NCI-H345 treated with DMSO at 0.1 percent for 48 hours (cell line): ENCODE results near the gene UXS1.
A peak's percentile ranks its signal among the peaks of the same experiment; 100 is the strongest.

ENCODE experiments used
- DNase-seq: peaks from one replicate; lab custom pipeline; 2025; ENCODE audit not compliant: unreplicated experiment; lab: John Stamatoyannopoulos, UW

UXS1 gene

DNA sequence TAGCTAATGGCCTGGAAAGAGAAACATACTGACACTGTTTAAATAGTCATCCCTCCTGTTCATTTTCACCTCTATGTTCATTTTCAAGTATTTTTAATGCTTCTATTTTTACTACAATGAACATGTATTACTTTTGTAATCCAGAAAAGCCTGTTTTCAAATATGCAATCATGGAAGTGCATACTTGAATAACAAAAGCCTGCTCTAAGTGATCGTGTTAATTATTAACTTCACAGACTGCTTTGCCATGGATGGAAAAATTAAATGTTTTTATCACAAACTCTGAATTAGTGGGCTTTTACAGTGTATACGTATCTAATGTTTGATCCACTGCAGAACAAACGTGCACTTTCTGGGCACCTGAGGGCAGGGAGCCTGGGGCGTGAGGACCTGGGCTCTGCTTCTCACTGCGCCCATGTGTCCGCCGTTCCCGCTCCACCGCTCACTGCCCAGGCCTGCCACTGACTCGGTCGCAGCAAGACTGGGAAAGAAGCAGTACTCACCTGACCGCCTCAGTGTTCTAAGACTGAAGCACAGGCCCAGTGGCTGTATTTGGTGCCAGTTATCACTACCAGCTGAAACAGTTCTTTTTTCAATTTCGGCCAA lies 80.6 kb downstream of the UXS1 start:
- DNase-seq: no peak

DNA sequence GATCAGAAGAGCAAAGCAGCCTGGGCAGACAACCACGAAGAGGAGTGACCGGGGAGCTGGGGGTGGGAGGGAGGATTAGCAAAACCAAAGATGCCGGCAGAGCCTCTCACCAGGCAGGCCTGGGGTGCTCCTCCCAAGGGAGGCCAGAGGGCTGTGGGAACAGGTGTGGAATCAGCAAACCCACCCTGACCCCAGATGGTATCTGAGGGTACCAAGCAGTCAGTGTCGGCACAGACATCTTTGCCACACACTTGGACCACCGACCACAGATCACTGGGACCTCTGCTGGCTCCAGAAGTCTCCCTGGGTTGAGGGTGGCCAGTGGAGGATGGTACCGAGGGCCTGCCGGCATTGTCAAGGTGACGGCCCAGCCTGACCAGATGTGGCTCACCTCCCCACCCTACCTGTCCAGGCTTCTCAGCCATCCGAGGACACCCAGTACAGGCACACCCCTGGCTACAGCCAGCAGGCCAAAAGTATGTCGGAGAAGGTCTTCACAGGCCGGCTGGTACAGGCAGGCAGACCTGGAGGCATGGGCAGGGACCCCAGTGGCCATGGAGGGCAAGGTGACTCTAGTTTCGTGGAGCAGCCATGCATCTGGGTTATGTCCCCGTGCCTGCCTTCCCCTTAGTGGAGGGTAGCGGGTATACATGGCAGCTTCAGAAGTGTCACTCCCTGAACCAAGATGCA lies 82.1 kb downstream of the UXS1 start:
- no peak for DNase-seq

DNA sequence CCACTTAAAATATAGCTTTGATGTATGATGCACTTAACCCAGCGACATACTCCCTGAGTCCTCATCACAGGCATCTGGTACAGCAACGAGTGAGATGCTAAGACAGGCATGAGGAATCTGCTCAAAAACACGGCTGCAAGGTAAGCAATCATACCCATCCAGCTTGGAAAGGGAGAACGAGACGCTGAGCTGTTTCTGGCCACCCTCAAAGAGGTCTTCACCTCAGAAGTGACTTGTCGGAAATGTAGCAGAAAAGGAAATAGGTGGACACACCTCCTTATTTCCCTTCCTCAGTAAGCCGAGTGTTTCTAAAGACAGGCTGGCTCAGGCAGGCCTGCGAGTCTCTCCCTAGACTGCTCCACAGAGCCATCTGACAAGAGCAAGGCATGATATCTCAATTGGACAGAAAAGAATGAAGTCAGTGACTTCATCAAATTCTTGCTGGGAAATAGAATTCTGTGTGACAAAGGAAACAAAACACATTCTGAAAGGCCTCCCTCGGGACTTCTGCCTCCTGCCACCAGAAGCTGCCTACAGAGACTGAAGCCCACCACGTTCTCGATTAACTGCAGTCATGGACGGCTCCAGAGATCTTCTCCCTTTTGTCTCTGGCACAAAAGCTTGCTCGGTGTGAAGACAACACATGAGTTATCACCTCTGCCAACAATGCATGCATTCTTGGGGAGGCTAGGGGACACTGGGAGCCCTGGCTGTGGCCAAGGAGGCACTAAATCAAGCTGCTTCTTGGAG lies 84.3 kb downstream of the UXS1 start:
- DNase-seq: no peak

DNA sequence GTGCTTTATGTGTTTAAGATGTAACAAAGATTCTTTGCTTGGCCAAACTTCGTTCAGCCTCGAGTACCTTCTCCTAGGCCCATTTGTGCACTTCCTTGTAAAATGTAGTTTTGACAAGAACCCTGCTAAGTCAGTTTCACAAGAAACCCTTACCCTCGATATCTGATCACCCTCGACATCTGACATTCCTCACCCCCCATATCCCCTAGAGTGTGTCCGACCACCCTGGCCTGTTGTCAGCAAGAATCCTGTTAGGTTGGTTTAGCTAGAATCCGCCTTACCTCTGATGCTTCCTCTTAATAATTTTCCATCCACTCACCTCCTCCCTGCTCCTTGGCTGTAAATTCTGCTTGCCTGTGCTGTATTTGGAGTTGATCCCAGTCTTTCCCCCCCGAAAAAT lies 85.3 kb downstream of the UXS1 start:
- no peak for DNase-seq

DNA sequence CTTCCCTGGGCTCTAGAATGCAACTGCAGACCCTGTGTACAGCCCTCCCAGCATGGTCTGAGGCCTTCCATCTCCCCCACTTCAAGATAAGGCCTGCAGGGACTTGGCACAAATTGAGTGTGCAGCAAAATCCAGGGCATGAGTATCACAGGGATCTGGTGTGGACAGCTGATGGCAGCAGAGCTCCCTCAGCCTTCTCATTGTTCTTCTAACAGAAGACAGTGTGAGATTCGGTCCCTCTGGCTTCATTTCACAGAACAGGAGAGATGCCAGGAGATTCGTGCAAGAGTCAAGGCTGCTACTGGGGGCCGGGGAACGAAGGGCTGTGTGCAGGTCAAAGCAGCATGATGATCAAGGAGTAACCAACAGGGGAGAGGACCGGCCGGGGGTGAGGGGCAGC lies 85.8 kb downstream of the UXS1 start:
- DNase-seq: no peak

DNA sequence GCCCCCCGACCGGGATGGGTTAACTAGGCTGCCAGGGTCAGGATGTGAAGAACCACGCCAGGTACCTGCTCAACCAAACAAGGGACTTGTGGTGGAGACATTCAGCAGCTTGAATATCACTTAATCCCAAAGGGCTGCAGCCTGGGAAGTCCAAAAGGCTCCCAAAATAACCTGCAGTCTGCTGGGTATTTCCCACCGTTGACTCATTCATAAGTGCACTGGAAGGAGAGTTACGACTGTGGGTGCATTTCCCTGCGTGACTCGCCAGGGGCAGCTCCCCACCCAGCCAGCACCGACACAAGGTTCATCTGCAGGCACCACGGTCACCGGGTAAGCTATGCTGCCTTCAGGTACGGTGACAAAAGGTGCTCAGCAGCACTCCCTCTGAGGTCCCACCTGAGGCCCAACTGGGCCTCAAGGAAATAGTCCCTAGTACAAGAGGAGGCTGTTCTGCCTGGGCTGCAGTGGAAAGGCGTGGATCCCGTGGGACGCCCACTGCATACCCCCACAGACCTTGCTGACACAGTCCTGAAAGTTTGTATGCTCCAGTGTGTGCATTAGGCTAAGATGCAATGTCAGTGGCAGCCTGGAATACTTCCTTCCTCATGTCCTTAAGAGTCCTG lies 86.5 kb downstream of the UXS1 start:
- DNase-seq: no peak

DNA sequence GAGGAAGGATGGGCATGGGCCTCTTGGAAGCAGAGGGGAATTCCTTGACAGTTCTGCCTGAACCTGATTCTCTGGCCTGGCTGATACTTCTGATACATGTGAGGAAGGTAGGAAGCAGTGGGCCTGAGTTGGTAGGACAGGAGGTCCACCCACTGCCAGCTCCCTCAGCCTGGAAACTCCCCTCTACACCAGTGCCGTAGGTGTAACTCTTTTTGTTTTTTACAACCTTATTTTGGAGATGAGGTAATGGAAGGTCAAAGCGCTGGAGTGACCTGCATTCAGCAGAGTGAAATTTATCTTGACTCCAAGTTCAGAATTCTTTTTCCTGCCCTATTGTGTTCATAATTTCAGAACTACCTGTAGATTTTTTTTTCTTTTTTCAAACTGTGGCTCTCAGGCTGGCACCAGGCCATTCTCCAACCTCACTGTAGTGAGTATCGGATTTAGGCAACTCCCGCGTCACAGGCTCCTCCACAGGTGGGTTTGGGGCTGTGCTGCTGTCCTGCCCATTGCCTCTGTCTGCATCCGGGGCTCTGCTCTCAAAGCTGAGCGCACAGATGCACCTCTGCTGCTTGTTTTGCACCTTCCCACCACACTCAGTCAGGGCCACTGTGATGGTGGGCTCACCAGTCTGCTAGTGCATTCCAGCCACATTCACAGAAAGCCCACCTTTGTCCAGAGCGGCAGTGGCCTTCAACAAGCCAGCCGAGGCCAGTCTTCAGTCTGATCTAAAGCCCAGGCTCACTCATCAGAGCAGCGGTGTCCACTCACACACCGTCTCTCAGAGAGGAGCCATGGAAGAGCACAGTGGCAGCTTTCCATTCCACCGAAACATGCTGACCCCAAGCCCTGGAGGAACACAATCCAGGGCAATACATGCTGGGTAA lies 87.2 kb downstream of the UXS1 start:
- no peak for DNase-seq

DNA sequence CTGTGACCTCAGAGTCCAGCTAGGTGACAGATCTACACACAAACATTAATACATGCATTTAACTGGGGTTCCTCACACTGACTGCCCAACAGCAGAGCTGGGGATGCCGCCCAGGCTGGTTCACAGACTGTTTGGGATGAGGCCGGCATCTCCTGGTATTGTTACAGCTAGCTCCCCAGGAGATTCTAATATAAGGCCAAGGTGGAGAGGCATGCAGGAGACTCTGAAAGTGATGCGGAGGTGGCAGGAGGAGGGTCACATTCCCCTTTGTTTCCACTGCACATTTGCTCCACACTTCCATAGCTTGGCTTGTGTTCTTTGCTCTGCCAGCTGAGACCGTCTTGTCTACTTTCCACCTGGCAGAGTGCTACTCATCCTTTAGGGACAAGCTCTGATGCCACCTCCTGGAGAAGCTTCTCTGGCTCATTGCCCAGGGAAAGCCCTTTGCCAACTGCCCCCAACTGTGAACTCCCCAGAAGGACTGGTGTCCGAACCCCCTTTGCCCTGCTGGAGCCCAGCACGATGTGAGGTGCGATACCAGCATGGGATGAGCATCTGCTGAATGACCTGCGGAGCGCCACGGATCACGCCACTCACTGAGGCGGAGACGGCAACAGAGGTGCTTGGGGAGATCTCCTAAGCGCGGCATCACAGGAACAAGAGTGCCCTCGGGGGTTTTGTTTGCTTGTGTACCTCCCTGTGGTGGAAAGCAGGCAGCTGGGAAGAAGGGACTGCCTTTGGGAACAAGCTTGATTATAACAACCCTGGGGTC lies 88.8 kb downstream of the UXS1 start:
- DNase-seq: peak; percentile 96

DNA sequence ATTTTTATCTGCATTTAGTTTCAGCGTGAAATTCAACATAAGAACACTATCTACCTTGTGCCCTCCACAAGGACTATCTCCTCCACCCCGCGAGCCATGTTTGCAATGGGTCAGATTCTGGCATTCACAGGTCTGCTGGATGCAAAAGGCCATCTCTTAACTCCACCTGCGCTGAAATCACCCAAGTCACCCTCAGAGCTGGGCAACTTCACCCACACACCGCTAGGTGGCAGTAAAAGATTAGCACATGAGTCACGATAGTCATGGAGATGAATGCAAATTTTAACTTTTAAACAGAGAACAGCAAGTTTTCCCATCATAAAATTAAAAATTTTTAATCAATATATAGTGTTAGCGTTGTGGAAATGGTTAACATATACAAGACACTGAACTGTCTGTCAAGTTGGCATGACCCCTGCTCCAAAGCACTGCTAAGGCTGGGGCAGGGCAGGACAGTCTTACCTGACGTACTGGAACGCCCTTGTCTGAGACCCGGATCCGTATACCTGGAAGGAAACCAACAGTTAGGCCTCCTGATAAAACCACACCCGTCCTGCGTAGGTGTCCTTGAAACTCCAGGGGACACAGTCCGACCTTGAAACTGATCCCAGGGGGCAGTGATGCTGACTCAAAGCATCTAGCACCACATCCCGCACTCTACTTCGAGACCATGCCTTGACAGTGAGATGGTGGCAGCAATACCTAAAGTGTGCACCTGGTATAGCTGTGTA lies 89.6 kb downstream of the UXS1 start:
- DNase-seq: peak; percentile 69

DNA sequence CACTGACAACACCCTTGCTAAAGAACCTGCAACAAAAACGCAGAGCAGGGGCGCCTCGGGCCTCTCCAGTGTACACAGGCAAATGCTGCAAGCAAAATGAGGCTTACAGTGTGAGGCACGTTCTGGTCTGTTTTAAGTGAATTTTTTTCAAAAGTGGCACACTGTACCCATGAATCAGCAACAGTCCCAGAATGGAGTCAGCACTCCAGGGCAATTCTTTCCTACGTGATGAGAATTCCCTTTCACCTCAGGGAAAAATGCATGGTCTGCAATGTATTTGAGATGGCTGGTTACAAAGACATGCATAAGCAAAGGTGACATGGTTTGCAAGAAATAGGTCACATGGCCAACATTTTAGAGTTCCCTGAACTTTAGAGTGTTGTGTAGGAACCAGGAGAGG lies 94.4 kb downstream of the UXS1 start:
- no peak for DNase-seq

DNA sequence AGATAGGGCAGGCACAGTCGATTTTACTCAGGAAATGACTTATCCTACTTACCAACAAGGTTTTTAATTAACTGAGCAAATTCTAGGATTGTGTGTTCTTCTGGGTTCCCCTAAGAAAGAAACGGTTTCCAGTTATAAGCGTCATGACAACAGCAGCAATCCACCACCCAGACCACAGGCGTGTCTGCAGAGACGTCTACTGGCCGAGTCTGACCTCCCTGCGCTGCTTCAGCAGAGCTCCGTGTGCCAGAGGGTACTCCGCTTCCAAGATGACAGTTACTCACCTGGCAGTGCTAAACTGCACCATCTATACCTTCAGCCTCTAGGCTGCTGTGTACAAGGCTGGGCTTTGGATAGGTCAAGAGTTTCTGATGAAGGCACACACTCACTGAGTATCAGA lies 95.4 kb downstream of the UXS1 start:
- DNase-seq: no peak

DNA sequence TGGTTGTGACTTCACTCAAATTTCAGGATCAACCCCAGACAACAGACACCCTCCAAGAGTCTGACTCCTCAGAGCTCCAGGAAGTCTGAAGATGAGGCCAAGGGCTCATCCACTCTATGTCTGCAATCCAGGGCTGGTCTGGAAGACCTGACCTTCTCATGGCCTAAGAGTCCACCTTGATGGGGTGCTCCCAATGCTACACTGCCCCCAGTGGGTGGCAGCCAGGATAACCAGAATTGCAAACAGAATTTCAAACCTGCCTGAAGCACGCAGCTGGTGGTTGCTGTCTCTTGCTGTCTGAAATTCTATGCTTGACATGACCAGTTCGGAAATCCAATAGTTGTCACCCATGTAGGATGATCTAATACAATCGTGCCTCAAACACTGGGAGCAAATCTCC lies 96.0 kb downstream of the UXS1 start:
- no peak for DNase-seq

DNA sequence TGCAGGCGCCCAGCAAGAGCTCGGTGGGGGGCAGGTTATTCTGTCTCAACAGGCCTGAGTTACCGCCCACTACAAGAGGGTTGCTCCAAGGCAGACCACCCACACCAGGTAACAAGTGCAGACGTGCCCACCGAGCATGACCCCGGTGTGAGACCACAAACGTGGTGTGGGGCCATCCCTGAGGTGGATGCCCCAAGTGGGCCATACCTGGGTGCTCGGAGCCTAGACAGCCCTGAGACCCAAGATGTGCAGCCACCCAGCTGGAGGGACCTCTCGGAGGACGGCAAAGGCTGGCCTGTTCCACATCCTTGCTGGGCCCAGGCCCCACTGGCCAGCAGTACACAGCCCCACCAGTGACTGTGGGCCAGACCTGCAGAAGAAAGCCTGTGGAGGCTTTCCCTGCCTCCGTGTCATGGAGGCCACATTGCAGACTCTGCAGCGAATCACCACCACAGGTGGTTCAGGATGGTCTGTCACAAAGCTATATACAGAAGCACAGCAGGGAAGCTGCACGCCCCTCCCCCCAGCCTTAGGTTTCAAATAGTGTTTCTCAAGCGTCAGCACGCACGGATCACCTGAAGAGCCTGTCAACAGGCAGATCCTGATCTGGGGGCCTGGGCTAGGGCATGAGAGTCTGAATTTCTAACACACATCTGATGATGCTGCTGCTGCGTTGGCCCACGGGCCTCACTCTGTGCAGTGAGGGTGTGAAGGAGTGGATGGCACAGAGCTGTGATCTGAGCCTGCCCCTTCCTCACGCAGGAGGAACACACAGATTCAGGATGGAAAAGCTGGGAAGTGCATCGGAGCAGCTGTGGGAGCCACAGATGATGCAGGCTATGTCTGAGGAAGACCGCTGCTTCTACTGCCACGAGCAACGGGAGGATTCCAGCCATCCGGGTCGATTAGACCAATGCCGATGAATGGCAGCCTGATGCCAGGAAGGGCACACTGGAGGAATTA lies 96.8 kb downstream of the UXS1 start:
- DNase-seq: no peak

DNA sequence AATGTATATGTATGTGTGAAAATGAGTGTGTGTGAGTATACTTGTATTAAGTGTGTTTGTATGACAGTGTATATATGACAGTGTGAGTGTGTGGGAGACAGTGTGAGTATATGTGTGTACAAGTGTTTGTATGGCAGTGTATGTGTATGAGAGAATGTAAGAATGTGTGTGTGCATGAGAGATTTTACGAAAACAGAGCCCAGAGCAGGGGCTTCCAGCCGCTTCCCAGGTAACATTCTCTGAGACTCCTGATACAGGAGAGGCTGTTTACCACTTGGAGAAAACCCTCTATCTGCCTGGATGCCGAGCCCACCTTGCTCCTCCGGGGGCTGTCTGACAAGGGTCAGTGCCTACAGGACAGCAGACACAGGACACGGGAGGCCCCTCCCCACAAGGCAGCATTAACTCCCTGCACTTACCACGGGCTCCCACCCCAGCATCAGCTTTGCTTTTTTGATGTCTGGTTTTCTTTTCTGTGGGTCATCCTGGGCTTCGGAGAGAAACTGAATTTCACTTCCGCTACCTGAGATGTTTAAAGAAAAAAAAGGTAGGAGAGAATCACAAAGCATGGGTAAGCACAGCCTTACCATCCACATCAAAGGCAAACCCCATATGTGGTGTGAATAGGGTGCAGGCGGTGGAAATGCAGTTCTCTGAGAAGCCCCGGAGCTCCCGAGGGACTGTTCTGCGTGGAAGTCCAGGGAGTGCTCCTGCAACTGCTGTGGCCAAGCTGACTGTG lies 97.6 kb downstream of the UXS1 start:
- no peak for DNase-seq

DNA sequence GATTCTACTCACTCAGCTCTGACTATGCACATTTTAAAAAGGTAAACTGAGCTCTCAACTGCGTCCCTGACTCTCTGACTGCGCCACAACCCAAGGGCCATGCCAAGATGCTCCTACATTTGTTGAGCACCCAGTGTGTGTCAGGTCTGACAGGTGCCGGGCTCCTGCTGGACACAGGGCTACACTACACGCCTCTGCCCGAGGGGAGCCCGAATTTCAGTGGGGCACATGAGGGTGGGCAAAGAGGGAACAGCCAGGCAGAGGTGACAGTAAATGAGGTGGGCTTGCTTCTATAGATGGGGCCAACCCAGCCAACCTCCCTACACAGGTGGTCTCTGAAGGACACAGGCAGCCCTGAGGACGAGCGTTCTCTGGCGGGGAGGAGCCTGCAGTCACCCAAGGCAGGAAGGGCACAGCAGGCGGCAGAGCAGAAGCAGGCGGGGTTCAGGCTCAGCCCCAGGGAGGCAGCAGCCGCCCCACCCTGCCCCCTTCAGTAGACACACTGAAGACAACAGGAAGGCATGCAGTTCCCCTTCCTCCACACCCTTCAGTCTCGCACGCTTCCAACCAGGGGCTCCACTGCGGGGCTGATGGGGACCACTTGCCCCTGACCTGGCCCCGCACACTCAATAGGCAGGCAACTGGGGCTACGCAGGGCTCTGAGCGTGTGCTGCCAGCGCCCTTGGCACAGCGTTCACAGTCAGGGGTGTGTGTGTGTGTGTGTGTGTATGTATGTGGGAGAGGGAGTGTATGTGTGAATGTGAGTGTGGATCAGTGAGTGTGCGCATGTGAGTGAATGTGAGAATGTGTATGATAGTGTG lies 98.4 kb downstream of the UXS1 start:
- DNase-seq: no peak

DNA sequence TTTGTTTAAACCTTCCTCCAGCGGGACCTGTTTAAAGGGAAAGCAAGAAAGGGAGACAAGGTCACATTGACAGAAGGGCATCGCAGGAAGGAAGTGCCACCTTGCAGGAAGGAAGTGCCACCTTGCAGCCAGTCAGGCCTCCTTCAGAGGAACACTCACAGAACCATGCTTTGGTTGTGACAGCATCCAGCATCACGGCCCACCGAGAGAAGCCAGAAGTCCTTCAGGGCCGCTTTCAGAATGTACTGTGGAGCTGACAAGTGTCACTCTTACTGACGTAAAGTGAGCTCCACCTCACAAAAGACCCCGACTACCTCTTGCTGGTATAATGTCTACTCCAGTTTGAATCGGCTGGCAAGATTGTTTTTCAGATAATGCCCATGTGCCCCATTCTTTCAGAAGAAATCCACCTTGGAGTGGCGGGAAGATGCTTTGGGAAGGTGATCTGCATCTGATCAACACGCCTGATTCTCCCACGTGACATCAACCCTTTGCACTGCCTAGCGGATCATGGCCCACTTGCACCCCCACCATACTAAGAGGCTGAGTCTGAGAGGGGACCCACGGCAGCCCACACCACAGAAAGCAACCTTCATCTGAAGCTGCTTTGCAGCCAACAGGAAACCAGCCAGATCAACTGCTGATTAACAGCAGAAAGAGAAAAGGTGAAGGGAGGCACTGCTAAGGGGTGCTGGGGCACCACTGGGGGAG lies 99.8 kb downstream of the UXS1 start:
- no peak for DNase-seq
